Measurements from ENCODE around the gene CA14. TPM values are rescaled to one million over a fixed set of nuclear protein-coding genes. Genes with fewer than 3 reads are reported as not detected.

The CA14 gene
- total RNA-seq, 1 experiment from 2014 or later, result 1.7 TPM

GRCh38 chr1:150210706-150211105 is 46.9 kb upstream of the CA14 start:
- Histone ChIP-seq H3K4me1 (replicated peaks; ENCODE audit: insufficient read depth) (no peaks in the 10 kb centered on the region), H3K27ac (no peak overlapping the region), H3K27me3 (ENCODE audit: insufficient read depth, low read depth) (no peaks in the 10 kb centered on the region), H3K79me2 (ENCODE audit: low read depth) (no peaks in the 10 kb centered on the region), H4K20me1 (ENCODE audit: insufficient read depth) (no peaks in the 10 kb centered on the region), H2AFZ (no peak overlapping the region), H3K9me3 (ENCODE audit: insufficient read depth, low read depth) (no peaks in the 10 kb centered on the region), H3K4me2 (no peak overlapping the region), H3K36me3 (ENCODE audit: low read depth) (no peaks in the 10 kb centered on the region), H3K4me3 (no peak overlapping the region), H3K9me2 (ENCODE audit: insufficient read depth) (no peaks in the 10 kb centered on the region), H3F3A (ENCODE audit: insufficient read depth, low read depth) (peaks cover 6% of the 10 kb centered on the region; the same call in 1 of the 2 replicates)
- POLR2A ChIA-PET (ENCODE audit: unreplicated experiment), result interaction anchor here (0.6 to 0.7 kb wide), 2 partner anchors 277 to 796 kb away, joined by 3 to 5 read pairs; no protein-coding TSS in a partner anchor
- no peak for TF ChIP-seq EZH2 (IDR thresholded peaks at IDR 0.05; ENCODE audit: low read depth)
- TF ChIP-seq, protein P1, sequence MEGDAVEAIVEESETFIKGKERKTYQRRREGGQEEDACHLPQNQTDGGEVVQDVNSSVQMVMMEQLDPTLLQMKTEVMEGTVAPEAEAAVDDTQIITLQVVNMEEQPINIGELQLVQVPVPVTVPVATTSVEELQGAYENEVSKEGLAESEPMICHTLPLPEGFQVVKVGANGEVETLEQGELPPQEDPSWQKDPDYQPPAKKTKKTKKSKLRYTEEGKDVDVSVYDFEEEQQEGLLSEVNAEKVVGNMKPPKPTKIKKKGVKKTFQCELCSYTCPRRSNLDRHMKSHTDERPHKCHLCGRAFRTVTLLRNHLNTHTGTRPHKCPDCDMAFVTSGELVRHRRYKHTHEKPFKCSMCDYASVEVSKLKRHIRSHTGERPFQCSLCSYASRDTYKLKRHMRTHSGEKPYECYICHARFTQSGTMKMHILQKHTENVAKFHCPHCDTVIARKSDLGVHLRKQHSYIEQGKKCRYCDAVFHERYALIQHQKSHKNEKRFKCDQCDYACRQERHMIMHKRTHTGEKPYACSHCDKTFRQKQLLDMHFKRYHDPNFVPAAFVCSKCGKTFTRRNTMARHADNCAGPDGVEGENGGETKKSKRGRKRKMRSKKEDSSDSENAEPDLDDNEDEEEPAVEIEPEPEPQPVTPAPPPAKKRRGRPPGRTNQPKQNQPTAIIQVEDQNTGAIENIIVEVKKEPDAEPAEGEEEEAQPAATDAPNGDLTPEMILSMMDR (conservative IDR thresholded peaks at IDR 0.05), result no peak
- intact Hi-C loops (cut with micrococcal nuclease; ENCODE audit: unreplicated experiment), result no loop called here
- CTCF ChIA-PET, result no interaction called here
- DNase-seq, result no peak
- no TSS peak for BruUV-seq (replicated peaks)

DNA sequence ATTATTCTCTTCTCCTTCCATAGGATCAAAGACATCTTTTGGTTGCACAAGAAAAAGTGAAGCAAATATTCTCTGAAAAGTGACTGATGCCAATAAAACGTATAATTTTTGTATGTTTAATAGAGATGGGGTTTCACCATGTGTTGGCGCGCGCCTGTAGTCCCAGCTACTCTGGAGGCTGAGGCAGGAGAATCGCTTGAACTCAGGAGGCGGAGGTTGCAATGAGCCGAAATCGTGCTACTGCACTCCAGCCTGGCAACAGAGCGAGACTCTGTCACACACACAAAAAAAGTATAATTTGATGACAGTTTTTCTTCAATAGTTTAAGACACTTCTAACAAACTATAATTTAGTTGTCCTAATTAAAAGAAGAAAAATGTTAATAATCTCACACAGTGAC is 45.5 kb upstream of the CA14 start:
- no peak for TF ChIP-seq EZH2 (IDR thresholded peaks at IDR 0.05; ENCODE audit: low read depth)
- TF ChIP-seq, protein P1 (conservative IDR thresholded peaks at IDR 0.05), result no peak
- intact Hi-C loops (cut with micrococcal nuclease; ENCODE audit: unreplicated experiment), result no loop called here
- H4K20me1 ChIP-seq (ENCODE audit: insufficient read depth), result no peaks in the 10 kb centered on the region
- DNase-seq, result no peak
- H3F3A ChIP-seq (ENCODE audit: insufficient read depth, low read depth), result peaks cover 8% of the 10 kb centered on the region; the same call in 1 of the 2 replicates
- no peaks in the 10 kb centered on the region for H3K9me2 ChIP-seq (ENCODE audit: insufficient read depth)
- H3K4me3 ChIP-seq, result no peak overlapping the region
- H3K27me3 ChIP-seq (ENCODE audit: insufficient read depth, low read depth), result no peaks in the 10 kb centered on the region
- POLR2A ChIA-PET (ENCODE audit: unreplicated experiment), result interaction anchor here (0.7 kb wide), 1 partner anchor 786 kb away, joined by 3 read pairs; no protein-coding TSS in a partner anchor
- H3K4me1 ChIP-seq (replicated peaks; ENCODE audit: insufficient read depth), result no peaks in the 10 kb centered on the region
- H3K27ac ChIP-seq, result no peak overlapping the region
- H3K4me2 ChIP-seq, result no peak overlapping the region
- no peaks in the 10 kb centered on the region for H3K79me2 ChIP-seq (ENCODE audit: low read depth)
- no peak overlapping the region for H2AFZ ChIP-seq
- no TSS peak for BruUV-seq (replicated peaks)
- no peaks in the 10 kb centered on the region for H3K9me3 ChIP-seq (ENCODE audit: insufficient read depth, low read depth)
- H3K36me3 ChIP-seq (ENCODE audit: low read depth), result no peaks in the 10 kb centered on the region
- CTCF ChIA-PET, result interaction anchor here (0.7 to 0.9 kb wide), 2 partner anchors 43 to 149 kb away, joined by 3 to 4 read pairs; no protein-coding TSS in a partner anchor

DNA sequence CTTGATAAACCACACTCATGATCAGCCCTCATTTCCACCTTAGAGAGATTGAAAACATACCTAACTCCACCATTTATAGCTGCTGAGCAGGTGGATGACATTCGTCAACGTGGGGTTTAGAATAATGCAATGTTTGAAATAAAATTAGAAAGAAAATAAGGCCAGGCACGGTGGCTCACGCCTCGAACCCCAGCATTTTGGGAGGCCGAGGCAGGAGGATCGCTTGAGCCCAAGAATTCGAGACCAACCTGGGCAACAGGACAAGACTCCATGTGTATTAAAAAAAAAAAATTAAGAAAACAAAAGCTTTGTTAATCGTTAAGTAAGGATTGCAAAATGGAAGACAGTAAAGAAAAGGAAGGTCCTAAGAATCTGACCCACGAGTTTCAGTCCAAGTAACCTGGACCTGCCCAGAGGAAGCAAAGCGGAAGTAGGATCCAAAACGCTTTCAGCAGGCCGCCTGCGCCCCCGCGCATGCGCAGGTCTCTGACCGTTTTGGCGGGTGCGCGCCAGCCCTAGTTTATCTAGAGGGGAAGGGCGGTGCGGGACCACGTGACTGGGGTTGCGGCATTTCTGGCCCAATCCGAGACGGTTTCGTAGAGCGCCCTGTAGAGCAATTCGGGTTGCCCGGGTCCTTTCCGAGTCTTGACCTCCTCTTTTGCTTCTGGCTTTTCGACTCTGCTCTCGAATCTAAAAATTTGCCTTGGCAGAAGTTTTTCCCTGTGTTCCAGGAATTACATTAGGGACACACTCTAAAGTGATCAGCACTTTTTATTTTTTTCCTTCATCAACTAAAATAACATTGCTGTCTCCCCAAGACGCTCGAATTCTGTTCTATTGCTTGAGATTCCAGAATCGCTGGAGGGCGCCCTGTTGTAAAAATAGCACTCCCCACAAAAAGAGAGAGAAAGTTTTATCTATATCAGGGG is 44.1 kb upstream of the CA14 start:
- peak; percentile 84 to 85 for DNase-seq
- Histone ChIP-seq H3K4me3 (peak overlapping the region; percentile 48), H3K9me2 (ENCODE audit: insufficient read depth) (no peaks in the 10 kb centered on the region), H3K4me1 (replicated peaks; ENCODE audit: insufficient read depth) (no peaks in the 10 kb centered on the region), H3K27me3 (ENCODE audit: insufficient read depth, low read depth) (no peaks in the 10 kb centered on the region), H3F3A (ENCODE audit: insufficient read depth, low read depth) (peaks cover 12% of the 10 kb centered on the region; the same call in 1 of the 2 replicates), H3K9me3 (ENCODE audit: insufficient read depth, low read depth) (no peaks in the 10 kb centered on the region), H3K27ac (no peak overlapping the region), H2AFZ (peak overlapping the region; percentile 91), H3K36me3 (ENCODE audit: low read depth) (no peaks in the 10 kb centered on the region), H3K79me2 (ENCODE audit: low read depth) (no peaks in the 10 kb centered on the region), H4K20me1 (ENCODE audit: insufficient read depth) (no peaks in the 10 kb centered on the region), H3K4me2 (peak overlapping the region; percentile 69)
- intact Hi-C loops (cut with micrococcal nuclease; ENCODE audit: unreplicated experiment), result no loop called here
- ChIA-PET POLR2A (ENCODE audit: unreplicated experiment) (no interaction called here), CTCF (no interaction called here)
- TF ChIP-seq, protein P1 (conservative IDR thresholded peaks at IDR 0.05), result peak; percentile 60; the same call in 1 of the 2 replicates
- TF ChIP-seq EZH2 (IDR thresholded peaks at IDR 0.05; ENCODE audit: low read depth), result no peak
- BruUV-seq (replicated peaks), result TSS peak; percentile 94
